GM12872 (cell line): Measurements from ENCODE around the gene ANKRD31.

ENCODE experiments used
- CTCF ChIP-seq: IDR thresholded peaks from 3 replicates; pipeline ENCODE4 v1.5.1; 2011; ENCODE audit warnings: low read depth, mild to moderate bottlenecking, low read length, moderate library complexity; ENCODE audit not compliant: insufficient read depth

ANKRD31 gene

GRCh38 chr5:75034137-75034739 is 202.4 kb downstream of the ANKRD31 start:
- no peak for TF ChIP-seq CTCF

DNA sequence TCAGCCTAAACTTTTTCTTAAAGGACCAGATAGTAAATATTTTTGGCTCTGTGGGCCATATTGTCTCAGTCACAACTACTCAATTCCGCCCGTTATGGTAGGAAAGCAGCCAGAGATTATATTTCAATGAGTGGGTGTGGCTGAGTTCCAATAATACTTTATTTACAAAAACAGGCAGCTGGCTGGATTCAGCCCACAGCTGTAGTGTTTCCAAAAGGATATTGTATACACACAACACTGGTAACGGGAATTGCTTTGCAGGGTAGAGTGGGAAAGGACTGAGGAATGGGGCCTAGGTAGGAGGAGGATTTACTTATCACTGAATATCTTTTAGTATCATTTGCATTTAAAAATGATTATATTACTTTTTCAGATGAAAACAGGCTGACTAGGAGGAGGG is 205.3 kb downstream of the ANKRD31 start:
- no peak for TF ChIP-seq CTCF

GRCh38 chr5:75028090-75028489 is 208.6 kb downstream of the ANKRD31 start:
- TF ChIP-seq CTCF, result no peak

DNA sequence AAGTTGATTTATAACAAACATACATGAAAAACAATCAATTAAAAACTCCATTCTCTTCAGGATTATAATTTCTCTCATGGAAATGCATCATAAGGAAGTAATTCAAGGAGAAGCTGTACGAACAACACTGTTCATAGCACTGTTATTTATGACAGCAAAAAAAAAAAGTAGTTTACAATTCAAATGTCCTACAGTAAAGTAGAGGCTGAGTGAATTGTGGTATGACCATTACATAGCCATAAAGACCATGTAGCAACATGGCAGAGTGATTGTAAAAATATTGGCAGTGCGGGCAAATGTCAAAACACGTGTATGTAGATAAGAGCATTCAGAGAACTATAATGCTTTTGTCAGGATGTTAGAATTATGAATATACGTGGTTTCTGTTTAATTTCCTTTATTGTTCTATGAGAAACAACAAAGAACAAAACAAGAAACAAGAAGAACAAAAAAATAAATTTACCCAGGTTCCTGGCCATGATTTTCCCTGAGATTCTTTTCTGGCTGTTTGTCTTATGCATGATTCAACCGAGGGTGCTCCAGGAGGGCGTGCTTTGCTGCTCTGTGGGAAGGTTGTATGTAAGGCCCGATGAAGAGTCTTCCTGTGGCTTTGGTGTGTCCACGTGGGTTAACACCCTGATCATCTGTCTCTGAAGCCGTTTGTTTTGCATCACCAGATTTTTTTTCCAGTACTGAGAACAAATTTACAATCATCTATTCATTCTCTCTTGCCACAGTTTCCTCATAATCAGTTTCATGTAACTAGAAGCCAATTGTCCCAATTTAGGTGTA is 213.1 kb downstream of the ANKRD31 start:
- no peak for TF ChIP-seq CTCF

- TF ChIP-seq CTCF, result no peak
Measured at GRCh38 chr5:75021800-75022199, 214.9 kb downstream of the ANKRD31 start.

DNA sequence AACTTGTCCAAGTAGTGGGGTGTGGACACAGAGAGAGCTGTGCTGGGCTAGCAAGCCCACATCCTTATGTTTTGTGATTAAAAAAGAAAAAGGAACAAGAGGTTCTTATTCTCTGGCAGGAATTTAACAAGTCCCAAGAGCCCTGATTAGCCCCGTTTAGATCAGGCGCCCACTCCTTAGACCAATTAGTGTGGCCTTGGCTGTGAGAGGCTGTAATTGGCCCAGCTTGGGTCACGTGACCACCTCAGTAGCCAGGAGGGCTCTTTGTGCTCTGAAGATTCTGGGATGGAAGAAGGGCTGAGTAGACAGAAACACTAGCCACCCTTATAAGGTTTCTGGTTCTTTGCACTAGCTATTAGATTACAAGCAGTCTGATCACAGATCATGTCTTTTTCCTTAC is 215.5 kb downstream of the ANKRD31 start:
- no peak for TF ChIP-seq CTCF

DNA sequence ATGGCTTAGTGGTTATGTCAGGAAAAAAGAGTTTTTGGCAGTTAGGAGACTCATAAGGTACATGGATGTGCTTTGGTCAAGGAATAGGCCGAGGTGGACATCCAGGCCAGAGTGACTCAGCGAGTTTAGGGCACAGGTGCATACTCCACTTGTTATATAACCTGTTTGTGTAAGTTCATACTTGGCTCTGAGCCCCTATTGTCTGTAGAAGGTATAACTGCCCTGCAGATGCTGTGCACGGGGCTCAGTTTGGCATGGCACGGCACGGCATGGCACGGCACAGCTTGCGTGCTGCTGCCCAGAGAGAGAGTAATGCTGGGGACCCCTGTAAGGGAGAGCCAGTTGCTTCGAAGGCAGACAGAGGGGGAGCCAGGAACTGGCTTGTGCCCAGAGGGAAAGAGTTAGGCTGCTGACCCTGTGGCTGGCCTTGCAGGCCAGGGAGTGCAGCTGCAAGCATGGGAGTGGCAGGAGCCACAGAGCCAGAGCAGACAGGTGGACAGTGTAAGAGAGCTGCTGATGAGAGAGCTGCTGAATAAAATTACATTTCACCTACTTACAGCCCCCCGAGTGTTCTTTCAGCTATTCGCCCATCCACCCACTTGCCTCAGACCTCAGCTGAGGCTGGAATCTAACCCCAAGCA is 216.5 kb downstream of the ANKRD31 start:
- no peak for TF ChIP-seq CTCF
